NCI-H2196 treated with DMSO at 0.1 percent for 48 hours (cell line): ENCODE measurements around the gene FAM163B.

Experiments used
- DNase-seq: peaks from one replicate; lab custom pipeline; 2025; ENCODE audit not compliant: unreplicated experiment; lab: John Stamatoyannopoulos, UW

The FAM163B gene

DNA sequence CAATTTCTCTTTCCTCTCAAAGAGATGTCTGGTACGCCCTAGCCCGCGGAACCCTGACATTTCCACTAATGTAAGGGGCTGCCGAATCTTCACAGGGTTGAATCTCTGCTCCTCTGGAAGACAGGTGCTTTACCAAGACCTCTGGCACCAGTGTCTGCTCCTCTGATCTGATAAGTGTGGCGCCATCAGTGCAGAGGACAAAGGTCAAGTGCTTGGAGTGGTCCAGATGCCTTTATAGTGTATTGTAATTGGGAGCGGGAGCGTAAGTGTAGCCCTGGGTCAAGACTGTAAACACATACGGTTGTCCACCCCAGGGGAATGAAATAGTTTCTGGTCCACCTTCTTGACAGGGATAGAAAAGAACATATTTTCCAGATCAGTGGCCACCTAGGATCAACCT lies 57.0 kb downstream of the FAM163B start:
- no peak for DNase-seq

DNA sequence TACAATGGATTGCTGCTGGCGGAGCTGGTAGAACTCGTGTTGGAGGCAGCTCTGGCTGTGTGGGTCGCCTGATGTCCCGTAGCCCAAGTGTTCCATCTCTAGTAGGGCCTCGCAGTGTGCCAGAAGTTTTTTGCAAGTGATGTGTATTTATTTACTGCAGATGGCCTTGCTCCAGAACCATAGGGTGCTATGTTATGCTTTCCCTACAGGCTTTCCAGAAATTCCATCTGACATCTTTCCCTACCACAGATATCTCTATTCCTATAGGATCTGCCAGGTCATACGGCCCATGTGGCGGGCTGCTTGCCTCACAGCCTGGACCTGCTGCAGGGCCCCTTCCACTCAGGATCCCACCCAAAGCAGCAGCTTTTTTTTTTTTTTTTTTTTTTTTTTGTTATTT lies 57.7 kb downstream of the FAM163B start:
- no peak for DNase-seq

DNA sequence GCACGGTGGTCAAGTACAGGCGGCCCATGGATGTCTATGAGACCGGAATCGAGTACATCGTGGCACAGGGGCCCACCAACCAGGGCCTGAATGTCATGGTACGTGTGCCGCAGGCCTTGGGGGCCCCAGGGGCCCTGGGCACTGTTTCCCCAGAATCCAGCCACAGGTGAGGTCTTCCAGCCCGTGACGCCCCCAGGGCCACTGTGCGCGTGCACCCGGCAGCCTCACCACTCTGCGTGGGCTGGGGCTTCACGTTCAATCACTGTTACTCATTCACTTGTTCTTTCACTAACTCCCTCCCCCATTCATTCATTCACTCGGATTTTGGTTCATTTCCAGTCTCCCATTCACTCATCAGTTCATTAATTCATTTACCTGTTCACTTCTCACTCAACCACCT lies 62.1 kb downstream of the FAM163B start:
- no peak for DNase-seq

DNA sequence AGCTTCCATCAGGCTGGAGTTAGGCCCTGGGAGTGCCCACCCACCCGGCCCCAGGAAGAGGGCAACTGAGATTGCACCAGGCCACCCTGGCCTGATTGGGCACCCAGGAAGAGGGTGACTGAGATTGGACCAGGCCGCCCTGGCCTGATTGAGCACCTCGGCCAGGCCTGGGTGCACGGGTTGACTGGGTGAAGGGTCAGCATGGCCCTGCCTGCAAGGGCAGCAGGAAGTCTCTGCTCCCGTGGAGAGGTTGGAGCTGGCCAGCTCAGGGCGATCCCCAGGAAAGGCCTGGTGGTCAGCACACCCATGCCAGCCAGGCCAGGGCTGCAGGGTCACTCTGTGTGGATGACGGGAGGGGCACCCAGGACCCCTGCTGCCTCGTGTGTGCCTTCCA lies 62.9 kb downstream of the FAM163B start:
- no peak for DNase-seq

DNA sequence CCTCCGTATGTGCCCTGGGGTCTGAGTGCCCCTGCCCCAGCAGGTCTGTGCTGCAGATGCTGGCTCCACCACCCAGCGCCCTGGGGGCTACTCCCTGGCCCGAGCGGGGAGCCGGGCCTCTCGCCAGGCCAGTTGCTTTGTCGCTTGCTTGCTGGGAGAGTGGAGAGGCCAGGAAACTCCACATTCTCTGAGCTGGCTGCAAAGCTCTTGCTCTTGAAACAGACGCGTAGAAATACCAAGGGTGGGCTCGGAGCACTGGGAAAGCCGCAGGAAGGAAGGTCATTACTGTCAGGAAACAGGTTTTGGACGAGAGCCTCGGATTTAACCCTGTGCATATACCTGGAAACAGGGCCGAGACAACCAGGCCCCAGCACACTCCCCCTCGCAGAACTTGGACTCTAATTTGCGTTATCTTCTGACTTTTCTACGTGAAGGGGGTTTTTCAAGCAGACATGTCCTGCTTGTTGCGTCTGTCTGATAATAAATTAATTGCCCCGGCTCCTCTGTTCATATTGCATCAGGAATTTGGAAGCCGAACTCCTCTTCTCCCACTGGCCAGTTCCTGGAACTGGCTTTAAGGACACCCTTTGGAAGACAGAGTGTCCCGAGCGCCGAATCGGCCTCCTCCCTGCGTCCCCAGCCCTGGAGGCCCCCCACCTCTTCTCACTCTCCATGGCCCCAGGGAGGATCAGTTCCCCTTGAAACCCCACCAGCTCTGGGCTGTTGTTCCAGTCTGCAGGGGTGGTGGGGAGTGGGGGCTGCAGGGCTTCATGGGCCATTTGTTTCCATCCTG lies 63.5 kb downstream of the FAM163B start:
- DNase-seq: no peak

DNA sequence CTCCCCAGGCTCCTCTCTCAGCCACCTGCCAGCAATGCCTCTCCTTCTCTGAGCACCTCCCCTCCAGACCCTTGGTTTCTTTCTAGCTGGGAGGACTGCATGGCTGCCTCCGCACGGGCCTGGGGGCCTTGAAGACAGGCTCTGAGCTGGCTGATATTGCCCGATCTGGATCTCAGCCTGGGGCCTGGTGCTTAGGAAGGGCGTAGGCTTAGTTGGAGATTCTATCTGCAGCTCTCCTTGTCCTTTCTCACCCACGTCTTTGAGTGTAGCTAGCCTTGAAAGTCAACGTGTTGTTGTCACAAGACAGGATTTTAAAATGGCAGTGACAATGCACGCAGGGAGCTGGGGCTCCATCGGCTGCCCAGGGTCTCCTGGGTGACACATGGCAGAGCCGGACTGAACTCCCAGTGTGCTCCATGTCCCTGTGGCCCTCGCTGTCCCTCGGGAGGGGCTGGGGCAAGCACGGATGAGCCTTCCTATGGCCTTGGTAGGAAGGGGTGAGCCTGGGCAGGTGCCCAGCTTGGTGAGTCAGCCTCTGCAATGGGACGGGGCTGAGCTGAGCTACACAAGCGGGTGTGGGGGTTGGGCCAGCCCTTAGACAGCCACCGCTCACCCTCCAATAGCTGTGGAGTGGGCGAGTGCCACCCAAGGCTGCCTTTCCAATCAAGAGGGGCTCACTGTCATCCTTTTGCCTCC lies 65.3 kb downstream of the FAM163B start:
- no peak for DNase-seq

DNA sequence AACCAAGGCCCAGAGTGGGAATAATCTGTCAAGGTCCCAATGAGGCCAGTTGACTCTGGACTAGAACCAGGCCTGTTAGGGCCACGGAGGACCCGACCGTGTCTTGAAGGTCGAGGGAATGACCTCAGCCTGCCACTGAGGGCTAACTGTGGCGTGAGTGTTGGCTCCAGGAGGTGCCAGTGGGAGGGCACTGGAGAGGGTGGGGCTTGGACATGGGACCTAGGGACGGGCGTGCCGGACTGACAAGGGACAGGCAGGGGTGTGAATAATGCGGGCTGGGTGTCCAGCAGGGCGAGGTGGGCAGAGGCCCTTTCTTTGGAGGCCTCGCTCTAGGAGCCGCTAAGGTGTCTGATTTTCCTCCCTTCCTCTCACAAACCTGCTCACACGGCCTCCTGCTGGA lies 67.2 kb downstream of the FAM163B start:
- no peak for DNase-seq

DNA sequence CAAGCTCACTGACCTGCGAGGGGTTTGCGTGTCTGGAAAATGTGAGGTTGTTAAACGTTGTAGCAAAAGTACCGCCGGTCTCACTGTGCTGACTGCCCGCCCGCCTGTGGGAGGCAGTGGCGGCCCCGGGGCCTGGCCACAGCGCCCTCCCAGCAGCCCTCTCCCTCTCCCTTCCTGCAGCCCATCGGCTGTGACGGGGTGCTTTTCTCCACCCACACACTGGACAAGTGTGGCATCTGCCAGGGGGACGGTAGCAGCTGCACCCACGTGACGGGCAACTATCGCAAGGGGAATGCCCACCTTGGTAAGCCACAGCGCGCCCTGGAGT lies 68.5 kb downstream of the FAM163B start:
- DNase-seq: no peak

DNA sequence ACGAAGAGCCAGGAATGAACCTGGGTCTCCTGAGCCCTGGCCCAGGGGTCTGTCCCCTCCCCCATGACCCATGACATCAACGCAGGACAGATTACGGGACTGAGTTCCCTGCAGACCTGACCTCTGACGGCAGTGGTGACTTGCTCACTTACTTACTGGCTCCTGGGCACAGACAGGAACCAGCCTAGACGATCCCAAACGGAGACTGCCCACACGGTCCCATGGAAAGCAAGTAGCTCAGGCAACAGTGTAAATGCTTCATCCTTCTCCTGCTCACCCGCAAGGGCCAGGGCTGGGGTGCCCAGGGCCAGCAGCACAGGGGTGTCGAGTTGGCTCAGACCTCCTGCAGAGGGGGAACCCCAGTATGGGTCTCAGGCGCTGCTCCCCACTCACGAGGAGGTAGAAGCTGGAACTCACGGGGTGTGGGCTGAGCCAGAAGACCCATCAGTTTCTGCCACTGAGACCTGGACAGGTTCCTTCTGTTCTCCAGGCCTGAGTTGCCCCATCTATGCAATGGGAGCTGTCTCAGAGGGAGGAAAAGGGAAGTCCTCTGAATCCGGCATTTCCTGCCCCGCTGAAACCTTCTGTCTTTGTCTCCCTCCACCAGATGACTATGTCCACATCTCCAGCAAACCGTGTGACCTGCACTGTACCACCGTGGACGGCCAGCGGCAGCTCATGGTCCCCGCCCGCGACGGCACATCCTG lies 69.0 kb downstream of the FAM163B start:
- DNase-seq: no peak

DNA sequence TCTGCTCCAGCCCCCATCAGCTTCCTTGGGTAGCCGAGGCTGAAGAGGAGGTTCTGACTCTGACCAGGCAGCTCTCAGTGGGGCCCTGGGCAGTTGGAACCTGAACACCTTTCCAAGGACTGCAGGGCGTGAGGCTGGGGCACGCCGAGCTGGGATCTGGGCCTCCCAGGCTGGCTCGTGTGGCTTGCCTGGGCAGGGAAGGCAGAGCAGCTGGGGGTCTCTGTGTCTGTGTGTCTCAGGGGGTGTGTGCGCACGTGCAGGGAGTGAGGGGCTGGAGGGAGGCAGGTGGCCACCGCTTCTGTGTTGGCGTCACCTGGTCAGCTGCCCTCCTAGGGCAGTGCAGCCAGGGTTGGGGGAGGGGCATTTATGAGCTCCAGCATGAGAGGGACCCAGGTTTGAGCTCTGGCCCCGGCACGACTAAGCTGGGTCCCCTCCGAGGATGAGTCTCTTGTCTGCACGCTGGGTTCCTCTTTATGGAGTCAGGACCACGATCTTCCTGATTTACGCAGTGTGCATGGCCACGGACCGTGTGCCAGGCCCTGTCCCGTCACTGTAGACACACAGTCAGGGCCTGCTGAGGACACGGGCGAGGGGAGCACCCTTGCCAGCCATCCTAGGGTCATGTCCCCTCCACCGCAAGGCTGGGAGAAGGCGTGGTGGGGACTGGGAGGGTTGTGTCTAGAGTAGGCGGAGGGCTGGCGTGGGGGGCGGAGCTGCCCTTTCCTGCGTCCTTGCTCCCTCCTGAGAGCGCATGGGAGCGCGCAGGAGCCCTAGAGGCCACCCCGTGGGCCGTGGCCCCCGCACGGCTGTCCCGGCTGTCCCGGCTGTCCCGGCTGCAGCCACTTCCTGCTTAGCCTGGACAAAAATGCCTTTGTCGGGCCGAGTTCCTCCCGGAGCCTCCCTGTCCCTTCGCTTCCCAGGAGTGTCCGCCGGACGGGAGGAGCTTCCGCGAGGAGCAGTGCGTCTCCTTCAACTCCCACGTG lies 70.0 kb downstream of the FAM163B start:
- DNase-seq: no peak

DNA sequence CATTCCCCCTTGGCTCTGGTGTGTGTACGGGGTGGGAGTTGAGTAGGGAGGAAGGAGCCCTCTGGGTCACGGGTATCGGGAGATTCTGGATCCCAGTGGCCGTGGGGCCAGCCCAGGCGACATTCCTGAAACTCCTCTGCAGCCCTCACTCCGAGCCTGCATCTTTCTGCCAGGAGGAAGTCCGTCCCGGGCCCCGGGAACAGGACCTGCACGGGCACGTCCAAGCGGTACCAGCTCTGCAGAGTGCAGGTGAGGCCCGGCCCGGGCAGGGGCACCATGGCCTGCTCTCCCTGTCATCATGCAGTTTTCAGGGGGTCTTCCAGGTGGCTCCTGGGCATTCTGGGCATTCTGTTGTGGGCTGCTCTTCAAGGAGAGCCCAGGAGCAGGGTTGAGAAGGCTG lies 71.0 kb downstream of the FAM163B start:
- DNase-seq: no peak

DNA sequence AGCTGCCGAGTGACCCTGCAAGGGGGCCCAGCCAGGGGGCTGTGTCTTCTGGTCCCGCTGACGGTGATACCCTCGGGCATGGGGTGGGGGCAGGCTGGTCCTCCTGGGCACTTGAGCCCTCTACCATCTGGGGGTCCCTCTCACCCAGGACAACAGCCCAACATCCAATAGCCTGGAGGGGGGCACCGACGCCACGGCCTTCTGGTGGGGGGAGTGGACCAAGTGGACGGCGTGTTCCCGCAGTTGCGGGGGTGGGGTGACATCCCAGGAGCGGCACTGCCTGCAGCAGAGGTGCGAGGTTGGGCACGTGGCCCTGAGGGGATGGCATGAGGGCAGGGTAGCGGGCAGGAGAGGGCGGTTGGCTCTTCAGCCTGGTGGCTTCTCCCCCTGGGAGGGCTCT lies 71.9 kb downstream of the FAM163B start:
- no peak for DNase-seq

DNA sequence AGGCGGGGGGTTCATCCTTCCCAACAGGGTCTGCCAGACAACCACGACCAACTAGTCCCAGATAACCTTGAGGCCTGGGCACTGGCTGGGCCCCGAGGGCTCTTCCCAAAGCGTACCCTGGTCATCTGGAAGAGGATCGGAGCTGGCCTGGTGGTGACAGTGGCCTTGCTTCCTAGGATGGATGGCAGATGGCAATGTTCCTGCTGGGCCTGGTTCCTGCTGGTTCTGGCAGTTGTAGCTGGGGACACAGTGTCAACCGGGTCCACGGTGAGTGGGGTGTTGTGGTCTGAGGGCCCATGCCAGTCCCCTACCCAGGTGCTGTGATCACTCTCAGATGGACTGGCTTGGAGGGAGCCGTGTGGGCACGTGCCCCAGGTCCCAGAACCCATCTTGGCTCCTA lies 72.7 kb downstream of the FAM163B start:
- no peak for DNase-seq

DNA sequence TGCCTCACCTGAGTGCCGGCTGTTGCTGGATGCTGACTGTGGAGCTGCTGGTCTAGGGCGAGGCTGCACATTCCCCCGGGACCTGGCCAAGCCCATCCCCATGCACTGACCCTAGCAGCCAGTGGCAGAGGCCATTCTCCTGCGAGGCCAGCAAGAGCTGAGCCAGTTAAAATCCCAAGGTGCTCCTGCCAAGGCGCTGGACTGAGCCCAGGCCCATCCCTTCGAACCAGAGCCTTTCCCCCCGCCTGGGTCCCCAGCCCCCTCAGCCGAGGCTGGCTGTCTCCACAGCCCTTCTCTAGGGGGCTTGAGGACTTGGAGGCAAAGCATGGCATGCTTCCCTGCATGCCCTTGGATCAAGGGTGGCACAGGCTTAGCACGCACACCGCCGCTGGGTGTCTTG lies 73.1 kb downstream of the FAM163B start:
- DNase-seq: no peak

DNA sequence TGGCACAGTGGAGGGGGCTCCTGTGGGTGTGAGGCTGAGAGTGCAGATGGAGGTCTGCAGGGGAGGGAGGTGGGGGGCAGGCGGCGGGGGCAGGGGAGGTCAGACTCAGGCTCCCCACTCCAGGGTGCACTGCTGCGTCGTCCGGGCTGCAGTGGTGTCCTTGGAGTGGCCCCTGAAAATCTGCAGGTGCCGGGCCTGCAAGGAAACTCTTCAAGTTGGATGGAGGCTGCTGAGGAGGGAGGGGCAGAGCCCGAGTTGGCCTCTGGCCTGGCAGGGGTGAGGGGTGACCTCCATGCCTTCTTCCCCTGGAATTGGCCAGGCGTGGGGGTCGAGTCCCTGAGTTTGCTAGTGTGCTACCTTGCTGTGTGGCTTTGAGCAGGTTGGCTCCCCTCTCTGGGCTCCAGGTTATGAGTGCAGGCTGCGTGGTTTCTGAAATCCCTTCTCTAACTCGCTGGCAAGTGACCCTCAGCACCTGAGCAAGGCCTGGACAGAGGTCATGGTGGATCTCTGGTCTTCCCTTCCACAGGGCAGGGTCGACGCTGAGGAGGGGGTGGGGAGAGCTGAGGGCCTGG lies 73.8 kb downstream of the FAM163B start:
- DNase-seq: no peak

DNA sequence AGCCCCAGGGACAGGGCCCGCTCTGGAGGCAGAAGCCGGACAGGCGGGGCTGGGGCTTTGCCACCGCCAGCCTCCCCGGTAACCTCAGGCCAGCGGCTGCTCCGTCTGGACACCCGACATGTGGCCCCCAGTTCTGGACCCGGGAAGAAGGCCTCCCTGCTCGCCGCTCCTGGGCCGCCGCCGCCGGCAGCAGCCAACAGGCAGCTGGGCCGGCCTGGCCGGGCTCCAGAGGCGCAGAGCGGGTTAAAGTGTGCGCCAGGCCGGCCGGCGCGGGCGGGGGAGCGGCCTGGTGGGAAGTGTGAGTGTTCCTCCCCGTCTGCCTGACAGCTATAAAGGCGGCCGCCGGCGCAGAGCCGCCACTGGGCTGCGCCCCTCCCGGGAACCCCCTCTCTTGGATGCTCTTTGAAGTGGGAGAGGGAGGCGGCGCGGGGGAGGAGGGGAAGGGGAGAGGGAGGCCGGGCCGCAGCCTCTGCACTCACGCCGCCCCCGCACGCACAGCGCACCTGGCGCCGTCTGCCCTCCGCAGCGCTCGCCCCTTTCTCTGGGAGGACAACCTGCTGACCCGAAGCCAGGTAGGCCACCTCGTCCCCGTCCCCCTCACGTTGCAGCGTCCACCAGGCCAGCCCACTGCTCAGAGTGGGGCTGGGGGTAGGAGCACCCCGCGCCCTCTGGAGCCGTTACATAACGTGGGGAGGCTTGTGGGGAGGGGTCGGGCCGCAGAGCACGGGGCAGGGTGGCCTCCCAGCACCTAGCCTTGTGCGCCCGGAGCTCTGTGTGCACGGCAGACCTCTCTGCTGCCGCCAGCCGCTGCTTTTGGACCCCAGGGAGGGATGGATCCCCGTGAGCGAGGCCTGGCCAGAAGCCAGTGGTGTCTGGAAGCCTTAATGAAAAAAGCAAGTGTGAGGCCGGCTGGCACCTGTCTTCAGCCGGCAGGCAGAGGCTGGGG lies 74.6 kb downstream of the FAM163B start, which contains the start of gene ADAMTSL2:
Gene ADAMTSL2 (plus strand): TSS at position 359 of the 946 bp plus-strand sequence. CDS start 2,009 bp downstream, outside the sequence.
- DNase-seq: peak; percentile 73

DNA sequence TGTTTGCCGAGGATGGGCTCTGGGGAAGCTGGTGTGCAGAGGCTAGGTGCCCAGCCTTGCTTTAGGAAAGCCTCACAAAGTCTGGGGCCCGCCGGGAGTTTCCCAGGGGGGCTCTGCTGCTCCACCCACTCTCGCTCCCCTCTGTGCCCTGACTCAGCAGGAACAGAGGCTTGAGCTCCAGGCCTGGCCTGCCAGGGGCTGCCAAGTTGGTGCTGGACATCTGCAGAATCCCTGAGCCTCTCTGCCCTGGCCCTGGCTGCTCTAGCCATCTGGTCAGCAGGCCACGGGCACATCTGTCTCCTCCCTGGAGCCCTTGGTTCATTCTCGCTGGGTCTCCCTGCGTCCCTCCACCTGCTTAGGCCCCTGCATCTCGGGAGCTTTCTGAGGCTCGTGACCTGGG lies 75.3 kb downstream of the FAM163B start:
- DNase-seq: no peak

DNA sequence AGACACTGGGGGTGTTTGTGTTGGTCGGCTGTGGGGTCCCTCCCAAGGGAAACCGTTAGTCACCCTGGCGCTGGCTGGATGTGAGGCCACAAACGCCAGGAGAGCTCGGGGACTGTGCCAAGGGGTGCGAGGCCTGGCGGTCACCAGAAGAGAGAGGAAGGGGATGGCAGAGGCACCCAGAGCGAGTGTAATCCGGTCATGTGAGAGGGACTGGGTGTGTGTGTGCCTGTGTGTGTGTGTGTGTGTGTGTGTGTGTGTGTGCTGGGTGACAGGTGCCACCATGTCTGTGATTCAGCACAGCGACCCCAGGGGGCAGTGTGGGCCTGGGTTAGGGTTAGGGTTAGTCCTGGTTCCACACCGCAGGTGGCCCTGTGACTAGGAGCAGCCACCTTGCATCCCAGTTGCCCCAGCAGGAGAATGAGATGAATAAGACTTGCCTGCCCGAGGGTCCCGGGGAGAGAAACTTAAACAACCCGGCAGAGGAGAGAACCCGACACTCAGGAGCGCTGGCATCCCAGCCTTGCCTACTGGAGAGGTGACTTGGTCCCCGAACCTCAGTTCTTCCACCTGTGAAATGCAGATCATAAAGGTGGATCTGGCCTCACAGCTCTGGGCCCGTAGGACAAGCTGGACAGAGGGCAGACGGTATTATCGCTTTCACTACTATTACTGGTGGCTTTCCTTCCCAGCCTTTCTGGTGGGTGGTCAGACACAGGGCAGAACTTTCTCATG lies 76.1 kb downstream of the FAM163B start:
- DNase-seq: peak; percentile 47

DNA sequence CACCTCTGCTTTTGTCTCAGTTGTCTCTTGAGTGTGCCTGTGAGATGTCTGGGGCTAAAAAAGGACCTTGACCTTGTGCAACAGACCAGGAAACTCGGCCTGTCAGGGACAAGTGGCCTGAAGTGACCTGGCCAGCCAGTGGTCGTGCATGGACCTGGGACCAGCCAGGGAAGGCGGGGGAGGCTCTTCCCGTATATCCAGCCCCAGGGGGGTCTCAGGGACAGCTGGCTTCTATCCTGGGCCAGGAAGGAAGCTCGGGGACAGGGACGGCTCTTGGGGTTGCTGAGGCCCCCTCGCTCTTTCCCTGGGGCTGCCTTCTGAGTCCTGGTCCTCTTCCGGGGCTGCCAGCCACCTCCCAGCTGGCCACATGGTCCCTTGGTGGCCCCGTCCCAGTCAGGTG lies 77.9 kb downstream of the FAM163B start:
- DNase-seq: no peak
